ENCODE results near the gene ZNF280B. TPM values are rescaled to one million over a fixed set of nuclear protein-coding genes. Genes with fewer than 3 reads are reported as not detected.
"Not testable (repeated sequence)": the region's sequence is repeated elsewhere in the genome, so short reads cannot be mapped to it uniquely, and the experiment has no call there.

Gene ZNF280B
- total RNA-seq, 2 experiments from 2014 or later, result 2.9 to 5.3 TPM

- DNase-seq (ENCODE audit: low spot score), result no peak
- Histone ChIP-seq H3K9me3 (ENCODE audit: low read length) (peaks cover 11% of the 10 kb centered on the region; the same call in 1 of the 2 replicates), H3K27ac (ENCODE audit: low read depth, low read length, poor library complexity, severe bottlenecking) (no peak overlapping the region), H2AFZ (ENCODE audit: low read length) (no peak overlapping the region), H4K20me1 (ENCODE audit: insufficient read depth, low read length) (no peaks in the 10 kb centered on the region), H3K4me3 (ENCODE audit: low read depth, low read length, poor library complexity, severe bottlenecking) (no peak overlapping the region), H3K9me2 (ENCODE audit: insufficient read depth, low read length) (no peaks in the 10 kb centered on the region), H3K79me2 (ENCODE audit: insufficient read depth, low read depth, low read length) (no peaks in the 10 kb centered on the region), H3K4me2 (ENCODE audit: low read length) (no peak overlapping the region), H3K4me1 (ENCODE audit: insufficient read depth, low read length, poor library complexity, severe bottlenecking) (peaks cover 4% of the 10 kb centered on the region), H3K36me3 (ENCODE audit: insufficient read depth, low read length) (no peaks in the 10 kb centered on the region)
- TF ChIP-seq, protein P1, sequence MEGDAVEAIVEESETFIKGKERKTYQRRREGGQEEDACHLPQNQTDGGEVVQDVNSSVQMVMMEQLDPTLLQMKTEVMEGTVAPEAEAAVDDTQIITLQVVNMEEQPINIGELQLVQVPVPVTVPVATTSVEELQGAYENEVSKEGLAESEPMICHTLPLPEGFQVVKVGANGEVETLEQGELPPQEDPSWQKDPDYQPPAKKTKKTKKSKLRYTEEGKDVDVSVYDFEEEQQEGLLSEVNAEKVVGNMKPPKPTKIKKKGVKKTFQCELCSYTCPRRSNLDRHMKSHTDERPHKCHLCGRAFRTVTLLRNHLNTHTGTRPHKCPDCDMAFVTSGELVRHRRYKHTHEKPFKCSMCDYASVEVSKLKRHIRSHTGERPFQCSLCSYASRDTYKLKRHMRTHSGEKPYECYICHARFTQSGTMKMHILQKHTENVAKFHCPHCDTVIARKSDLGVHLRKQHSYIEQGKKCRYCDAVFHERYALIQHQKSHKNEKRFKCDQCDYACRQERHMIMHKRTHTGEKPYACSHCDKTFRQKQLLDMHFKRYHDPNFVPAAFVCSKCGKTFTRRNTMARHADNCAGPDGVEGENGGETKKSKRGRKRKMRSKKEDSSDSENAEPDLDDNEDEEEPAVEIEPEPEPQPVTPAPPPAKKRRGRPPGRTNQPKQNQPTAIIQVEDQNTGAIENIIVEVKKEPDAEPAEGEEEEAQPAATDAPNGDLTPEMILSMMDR (conservative IDR thresholded peaks at IDR 0.05; ENCODE audit: low read length), result no peak
- no peak for TF ChIP-seq EZH2phosphoT487 (IDR thresholded peaks at IDR 0.05; ENCODE audit: borderline replicate concordance, low read depth, low read length)
- intact Hi-C loops (cut with micrococcal nuclease; ENCODE audit: unreplicated experiment), result no loop called here
- no TSS peak for BruUV-seq (replicated peaks)
- ChIA-PET POLR2A (no interaction called here), CTCF (ENCODE audit: unreplicated experiment) (no interaction called here)
Measured at GRCh38 chr22:22513619-22514018, 5.1 kb upstream of the ZNF280B start.

DNA sequence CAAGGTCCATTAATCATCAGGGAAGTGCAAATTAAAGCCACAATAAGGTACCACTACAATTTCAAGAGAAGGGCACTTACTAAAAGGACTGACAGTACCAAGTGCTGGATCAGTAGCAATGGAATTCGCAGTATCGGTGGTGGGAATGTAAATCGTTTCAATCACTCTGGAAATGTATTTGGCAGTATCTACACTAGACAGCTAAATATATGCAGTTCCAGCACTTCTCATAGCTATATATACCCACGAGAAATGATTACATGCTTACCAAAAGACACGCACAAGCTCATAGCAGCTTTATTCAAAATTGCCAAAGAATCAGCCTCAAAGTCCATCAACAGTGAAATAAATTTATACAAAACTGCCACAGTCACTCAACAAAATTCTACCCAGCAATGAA is 4.4 kb upstream of the ZNF280B start:
- Histone ChIP-seq H3K4me2 (ENCODE audit: low read length) (no peak overlapping the region), H4K20me1 (ENCODE audit: insufficient read depth, low read length) (no peaks in the 10 kb centered on the region), H3K27ac (ENCODE audit: low read depth, low read length, poor library complexity, severe bottlenecking) (no peak overlapping the region), H3K4me3 (ENCODE audit: low read depth, low read length, poor library complexity, severe bottlenecking) (no peak overlapping the region), H3K36me3 (ENCODE audit: insufficient read depth, low read length) (no peaks in the 10 kb centered on the region), H3K79me2 (ENCODE audit: insufficient read depth, low read depth, low read length) (no peaks in the 10 kb centered on the region), H3K9me3 (ENCODE audit: low read length) (peaks cover 11% of the 10 kb centered on the region; the same call in 1 of the 2 replicates), H3K4me1 (ENCODE audit: insufficient read depth, low read length, poor library complexity, severe bottlenecking) (peaks cover 4% of the 10 kb centered on the region), H2AFZ (ENCODE audit: low read length) (no peak overlapping the region), H3K9me2 (ENCODE audit: insufficient read depth, low read length) (no peaks in the 10 kb centered on the region)
- ChIA-PET POLR2A (interaction anchor here (0.6 kb wide), 2 partner anchors 17 to 25 kb away, joined by 3 to 4 read pairs; no protein-coding TSS in a partner anchor), CTCF (ENCODE audit: unreplicated experiment) (no interaction called here)
- TF ChIP-seq, protein P1 (conservative IDR thresholded peaks at IDR 0.05; ENCODE audit: low read length), result no peak
- TF ChIP-seq EZH2phosphoT487 (IDR thresholded peaks at IDR 0.05; ENCODE audit: borderline replicate concordance, low read depth, low read length), result no peak
- intact Hi-C loops (cut with micrococcal nuclease; ENCODE audit: unreplicated experiment), result no loop called here
- BruUV-seq (replicated peaks), result no TSS peak
- no peak for DNase-seq (ENCODE audit: low spot score)

- H2AFZ ChIP-seq (ENCODE audit: low read length); H4K20me1 ChIP-seq (ENCODE audit: insufficient read depth, low read length); H3K9me2 ChIP-seq (ENCODE audit: insufficient read depth, low read length); H3K79me2 ChIP-seq (ENCODE audit: insufficient read depth, low read depth, low read length); H3K4me1 ChIP-seq (ENCODE audit: insufficient read depth, low read length, poor library complexity, severe bottlenecking); CTCF ChIA-PET (ENCODE audit: unreplicated experiment); H3K4me3 ChIP-seq (ENCODE audit: low read depth, low read length, poor library complexity, severe bottlenecking); H3K27ac ChIP-seq (ENCODE audit: low read depth, low read length, poor library complexity, severe bottlenecking); DNase-seq (ENCODE audit: low spot score); intact Hi-C loops (cut with micrococcal nuclease; ENCODE audit: unreplicated experiment); H3K4me2 ChIP-seq (ENCODE audit: low read length); BruUV-seq (replicated peaks): not testable (repeated sequence)
- peaks cover 11% of the 10 kb centered on the region; the same call in 1 of the 2 replicates for H3K9me3 ChIP-seq (ENCODE audit: low read length)
- POLR2A ChIA-PET, result interaction anchor here (0.7 to 0.8 kb wide), 2 partner anchors 303 to 961 kb away, joined by 3 read pairs; no protein-coding TSS in a partner anchor
- peaks cover 16% of the 10 kb centered on the region for H3K36me3 ChIP-seq (ENCODE audit: insufficient read depth, low read length)
Measured at GRCh38 chr22:22510833-22511232, 2.3 kb upstream of the ZNF280B start.

DNA sequence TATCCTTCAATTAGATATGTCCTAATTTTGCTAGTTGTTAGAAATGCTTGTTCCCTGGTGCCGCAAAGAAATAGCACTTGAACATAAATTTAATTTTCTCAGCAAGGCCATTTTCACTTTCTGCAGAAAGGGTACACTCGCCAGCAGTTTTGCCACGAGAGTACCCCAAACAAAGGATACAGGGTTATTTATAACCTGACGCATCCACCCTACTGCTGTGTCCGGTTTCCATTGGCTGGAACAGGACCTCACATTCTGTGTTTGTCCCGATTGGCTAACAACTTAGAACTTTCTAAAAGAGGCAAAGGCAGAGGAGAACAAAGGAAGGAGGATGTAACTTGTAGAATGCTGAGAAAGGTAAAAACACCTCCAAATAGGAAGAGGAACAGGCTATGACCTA is 1.4 kb upstream of the ZNF280B start:
- H3K4me3 ChIP-seq (ENCODE audit: low read depth, low read length, poor library complexity, severe bottlenecking); CTCF ChIA-PET (ENCODE audit: unreplicated experiment); H3K9me2 ChIP-seq (ENCODE audit: insufficient read depth, low read length); H3K4me1 ChIP-seq (ENCODE audit: insufficient read depth, low read length, poor library complexity, severe bottlenecking); H4K20me1 ChIP-seq (ENCODE audit: insufficient read depth, low read length); H2AFZ ChIP-seq (ENCODE audit: low read length); DNase-seq (ENCODE audit: low spot score); H3K4me2 ChIP-seq (ENCODE audit: low read length); BruUV-seq (replicated peaks); H3K79me2 ChIP-seq (ENCODE audit: insufficient read depth, low read depth, low read length); POLR2A ChIA-PET; H3K27ac ChIP-seq (ENCODE audit: low read depth, low read length, poor library complexity, severe bottlenecking): not testable (repeated sequence)
- intact Hi-C loops (cut with micrococcal nuclease; ENCODE audit: unreplicated experiment), result loop anchor here (10.0 kb wide), 1 partner anchor 775 kb away; the partner anchor contains the start of gene YPEL1
- Histone ChIP-seq H3K36me3 (ENCODE audit: insufficient read depth, low read length) (peaks cover 22% of the 10 kb centered on the region), H3K9me3 (ENCODE audit: low read length) (peaks cover 11% of the 10 kb centered on the region; the same call in 1 of the 2 replicates)

Data from OCI-LY7 (cell line).